SW 1271 (cell line): ENCODE results near the gene RPS26.
"Not testable (repeated sequence)": the region's sequence is repeated elsewhere in the genome, so short reads cannot be mapped to it uniquely, and the experiment has no call there.

Experiments
- DNase-seq, 2 experiments: peaks; one replicate each; lab custom pipeline; 2025; lab: John Stamatoyannopoulos, UW

RPS26 gene

GRCh38 chr12:56021889-56022497, 19.7 kb upstream of the RPS26 start:
- DNase-seq = no peak

- no peak for DNase-seq
Observed at GRCh38 chr12:56028511-56029165, 13.1 kb upstream of the RPS26 start.

- DNase-seq = no peak
Observed at GRCh38 chr12:56029166-56029519, 12.6 kb upstream of the RPS26 start.

GRCh38 chr12:56029666-56030293, 11.9 kb upstream of the RPS26 start:
- DNase-seq = peak; percentile 11 to 48

- DNase-seq = no peak
Observed at GRCh38 chr12:56031987-56032386, 9.7 kb upstream of the RPS26 start.

GRCh38 chr12:56034586-56035332, 7.0 kb upstream of the RPS26 start:
- no peak for DNase-seq

GRCh38 chr12:56037161-56037560, 4.6 kb upstream of the RPS26 start:
- no peak for DNase-seq

GRCh38 chr12:56038022-56038655, 3.6 kb upstream of the RPS26 start:
- no peak for DNase-seq

GRCh38 chr12:56040151-56040550, 1.6 kb upstream of the RPS26 start:
- no peak for DNase-seq

GRCh38 chr12:56040963-56041551, 661 bp upstream of the RPS26 start:
- no peak for DNase-seq

GRCh38 chr12:56042430-56042813, 704 bp downstream of the RPS26 start:
- DNase-seq = not testable (repeated sequence)

- DNase-seq = no peak
Observed at GRCh38 chr12:56042843-56043242, 1.1 kb downstream of the RPS26 start.

GRCh38 chr12:56046027-56046780, 4.5 kb downstream of the RPS26 start:
- no peak for DNase-seq

GRCh38 chr12:56053407-56053893, 11.7 kb downstream of the RPS26 start:
- no peak for DNase-seq

GRCh38 chr12:56059964-56060363, 18.2 kb downstream of the RPS26 start:
- DNase-seq = not testable (repeated sequence)

GRCh38 chr12:56061982-56062381, 20.3 kb downstream of the RPS26 start:
- DNase-seq = no peak

GRCh38 chr12:56062996-56063395, 21.3 kb downstream of the RPS26 start:
- DNase-seq = no peak

GRCh38 chr12:56071648-56072047, 29.9 kb downstream of the RPS26 start:
- no peak for DNase-seq

GRCh38 chr12:56074396-56074795, 32.7 kb downstream of the RPS26 start:
- no peak for DNase-seq

GRCh38 chr12:56077966-56078365, 36.2 kb downstream of the RPS26 start:
- not testable (repeated sequence) for DNase-seq

- no peak for DNase-seq
Observed at GRCh38 chr12:56078427-56078826, 36.7 kb downstream of the RPS26 start.
